HepG2 (cell line): ENCODE measurements around the gene MDP1. TPM values are rescaled to one million over a fixed set of nuclear protein-coding genes. Genes with fewer than 3 reads are reported as not detected.

Experiments
- ATAC-seq: fragments of 200-7000 bp; cut with Tn5 transposase; 3 replicates; pipeline ENCODE4 v1.9.1; 2020; ENCODE audit warnings: mild to moderate bottlenecking, moderate library complexity
- BruUV-seq: library from RNA; stranded (reverse); fragments of 400-500 nt; replicated peaks from 2 replicates; lab custom pipeline; 2021; lab: Mats Ljungman, UMichigan
- CTCF ChIA-PET: fragments of 300-600 bp; formaldehyde crosslinking; extraction: SDS; loops from one replicate; lab custom pipeline; 2021; ENCODE audit warnings: low total read pairs, inconsistent platforms, low intra/inter-chr PET ratio; lab: Yijun Ruan, JAX
- POLR2A ChIA-PET: fragments of 350-600 bp; sonication (Branson Sonifier 250); formaldehyde crosslinking; loops from one replicate; lab custom pipeline; 2020; ENCODE audit warnings: antibody characterized with exemption, inconsistent platforms; lab: Yijun Ruan, JAX
- DNase-seq: peaks from one replicate; pipeline ENCODE4 v3.0.0-alpha.2; 2015; ENCODE audit warnings: low spot score
- FAIRE-seq: peaks from 3 replicates; lab custom pipeline; 2011; peaks lifted over from hg19 to GRCh38; lab: Jason Lieb, UNC
- H2AFZ ChIP-seq: one replicate; pipeline ENCODE4 v1.6.1; 2011; ENCODE audit warnings: low read length, inconsistent platforms
- H3K27ac ChIP-seq: fragments of 300-600 bp; 3 replicates; pipeline ENCODE4 v1.8.0; 2011; ENCODE audit warnings: mixed run types, mild to moderate bottlenecking, mixed read lengths, low read length, inconsistent platforms; ENCODE audit not compliant: insufficient read depth; ENCODE audit errors: extremely low read length
- H3K27me3 ChIP-seq, 2 experiments: fragments of 200-600 bp in 1 of 2; 2 replicates in 1 of 2; 3 replicates in 1 of 2; pipeline versions ENCODE4 v1.6.0 to v1.8.0; 2011; ENCODE audit warnings: low read length in 2 of 2, mild to moderate bottlenecking in 2 of 2, moderate library complexity in 2 of 2, inconsistent platforms in 1 of 2; ENCODE audit not compliant: insufficient read depth in 2 of 2, control insufficient read depth in 1 of 2
- H3K36me3 ChIP-seq, 2 experiments: fragments of 200-600 bp in 1 of 2; replicated peaks in 1 of 2; 2 replicates in 1 of 2; 3 replicates in 1 of 2; pipeline versions ENCODE4 v1.5.1 to v1.8.0; 2011; ENCODE audit warnings: low read length in 2 of 2, inconsistent platforms in 1 of 2; ENCODE audit not compliant: insufficient read depth in 2 of 2, control insufficient read depth in 1 of 2
- H3K4me1 ChIP-seq: 2 replicates; pipeline ENCODE4 v1.5.1; 2012; ENCODE audit warnings: low read length, inconsistent platforms; ENCODE audit not compliant: insufficient read depth
- H3K4me2 ChIP-seq: 2 replicates; pipeline ENCODE4 v1.6.0; 2011; ENCODE audit warnings: low read depth, low read length, inconsistent platforms
- H3K4me3 ChIP-seq, 3 experiments: fragments of 200-600 bp in 1 of 3; sonication (generic), shearing (Covaris generic) in 1 of 3; replicated peaks in 1 of 3; 2 replicates each; pipeline ENCODE4 v1.5.1; 2011 to 2016; ENCODE audit warnings: low read length in 3 of 3, inconsistent platforms in 2 of 3, low read depth in 2 of 3, mild to moderate bottlenecking in 2 of 3, control low read depth in 1 of 3, mixed read lengths in 1 of 3; ENCODE audit not compliant: insufficient read depth in 1 of 3
- H3K79me2 ChIP-seq: one replicate; pipeline ENCODE4 v1.6.1; 2011; ENCODE audit warnings: low read length, inconsistent platforms; ENCODE audit not compliant: insufficient read depth
- H3K9ac ChIP-seq: 2 replicates; pipeline ENCODE4 v1.6.0; 2011; ENCODE audit warnings: mild to moderate bottlenecking, low read depth, low read length, inconsistent platforms; ENCODE audit not compliant: insufficient read depth
- H3K9me3 ChIP-seq: 2 replicates; pipeline ENCODE4 v1.5.1; 2012; ENCODE audit warnings: mild to moderate bottlenecking, low read length
- H4K20me1 ChIP-seq: 2 replicates; pipeline ENCODE4 v1.6.0; 2011; ENCODE audit warnings: inconsistent platforms, mild to moderate bottlenecking, low read length, moderate library complexity; ENCODE audit not compliant: insufficient read depth
- IKZF4 ChIP-seq: sonication (generic); formaldehyde crosslinking; IDR thresholded peaks from 2 replicates; pipeline ENCODE4 v1.5.1; 2020; ENCODE audit warnings: borderline replicate concordance, mild to moderate bottlenecking, low read depth, missing genetic modification reagents; ENCODE audit errors: not compliant biosample characterization
- POLR2AphosphoS2 ChIP-seq: IDR thresholded peaks from 2 replicates; pipeline ENCODE4 v1.6.1; 2011; ENCODE audit warnings: low read depth, low read length, improper control_type of control experiment
- PPARG ChIP-seq: conservative IDR thresholded peaks from 2 replicates; pipeline ENCODE4 v1.6.1; 2016; ENCODE audit warnings: missing biosample characterization, missing genetic modification reagents
- RAD51 ChIP-seq: fragments of 450-650 bp; IDR thresholded peaks from 2 replicates; pipeline ENCODE4 v1.6.1; 2016; ENCODE audit warnings: borderline replicate concordance
- RBFOX2 ChIP-seq: fragments of 200-400 bp; formaldehyde crosslinking; IDR thresholded peaks from 2 replicates; pipeline ENCODE4 v1.6.1; 2017; ENCODE audit warnings: low read depth, mild to moderate bottlenecking, low read length
- RBM39 ChIP-seq: fragments of 200-400 bp; formaldehyde crosslinking; IDR thresholded peaks from one replicate; pipeline ENCODE4 v1.6.1; 2018; ENCODE audit warnings: antibody characterized with exemption, mild to moderate bottlenecking, low read depth, low read length; ENCODE audit not compliant: poor library complexity, severe bottlenecking
- SETDB1 ChIP-seq: sonication (generic); formaldehyde crosslinking; IDR thresholded peaks from 2 replicates; pipeline ENCODE4 v1.5.1; 2020; ENCODE audit warnings: missing genetic modification reagents, mild to moderate bottlenecking, borderline replicate concordance
- SRSF1 ChIP-seq: fragments of 200-400 bp; formaldehyde crosslinking; optimal IDR thresholded peaks from 2 replicates; pipeline ENCODE3; 2017; ENCODE audit warnings: mild to moderate bottlenecking, low read depth, low read length, moderate library complexity
- TCF7 ChIP-seq: sonication (generic); IDR thresholded peaks from 2 replicates; pipeline ENCODE4 v1.6.1; 2016; ENCODE audit warnings: antibody characterized with exemption, low read depth
- THAP7 ChIP-seq: sonication (generic); formaldehyde crosslinking; IDR thresholded peaks from 2 replicates; pipeline ENCODE4 v1.8.1; 2023; ENCODE audit warnings: mild to moderate bottlenecking, missing genetic modification reagents
- ZBTB26 ChIP-seq: IDR thresholded peaks from 2 replicates; pipeline ENCODE4 v1.6.1; 2016; ENCODE audit warnings: missing compliant biosample characterization, missing genetic modification reagents, borderline replicate concordance
- ZBTB7B ChIP-seq: sonication (generic); formaldehyde crosslinking; IDR thresholded peaks from 2 replicates; pipeline ENCODE4 v1.4.0; 2020; ENCODE audit warnings: missing genetic modification reagents
- ZMYM3 ChIP-seq: sonication (generic); formaldehyde crosslinking; IDR thresholded peaks from 2 replicates; pipeline ENCODE4 v1.5.1; 2020; ENCODE audit warnings: mild to moderate bottlenecking, missing genetic modification reagents
- ZNF180 ChIP-seq: sonication (generic); formaldehyde crosslinking; IDR thresholded peaks from 2 replicates; pipeline ENCODE4 v1.4.0; 2020; ENCODE audit warnings: low read depth, missing genetic modification reagents, borderline replicate concordance
- ZNF234 ChIP-seq: sonication (generic); formaldehyde crosslinking; conservative IDR thresholded peaks from 2 replicates; pipeline ENCODE4 v1.5.1; 2020; ENCODE audit warnings: mild to moderate bottlenecking, missing genetic modification reagents
- ZNF329 ChIP-seq: sonication (generic); formaldehyde crosslinking; IDR thresholded peaks from 2 replicates; pipeline ENCODE4 v1.9.0; 2021; ENCODE audit warnings: low read depth, mild to moderate bottlenecking, missing genetic modification reagents
- ZNF333 ChIP-seq: sonication (generic); formaldehyde crosslinking; IDR thresholded peaks from 2 replicates; pipeline ENCODE4 v1.4.0; 2020; ENCODE audit warnings: mild to moderate bottlenecking, missing genetic modification reagents, borderline replicate concordance
- ZNF33A ChIP-seq: sonication (generic); formaldehyde crosslinking; IDR thresholded peaks from 2 replicates; pipeline ENCODE4 v1.5.1; 2020; ENCODE audit warnings: missing genetic modification reagents, mild to moderate bottlenecking, moderate library complexity, borderline replicate concordance
- ZNF570 ChIP-seq: sonication (generic); formaldehyde crosslinking; IDR thresholded peaks from 2 replicates; pipeline ENCODE4 v1.4.0; 2020; ENCODE audit warnings: mild to moderate bottlenecking, missing genetic modification reagents, borderline replicate concordance
- ZNF746 ChIP-seq: sonication (generic); formaldehyde crosslinking; IDR thresholded peaks from 2 replicates; pipeline ENCODE4 v1.8.0; 2022; ENCODE audit warnings: mild to moderate bottlenecking, missing genetic modification reagents
- ZNF775 ChIP-seq: sonication (generic); formaldehyde crosslinking; IDR thresholded peaks from 2 replicates; pipeline ENCODE4 v1.4.0; 2020; ENCODE audit warnings: missing genetic modification reagents, mild to moderate bottlenecking, moderate library complexity, borderline replicate concordance
- WGBS: methylation state at CpG from one replicate; pipeline ENCODE4 v1.1.6; 2017; ENCODE audit warnings: low lambda C conversion rate; 5-methylcytosine and 5-hydroxymethylcytosine counted together
- in situ Hi-C: cut with HindIII; loops from 2 replicates; pipeline ENCODE4 v1.10.0; 2017; ENCODE audit warnings: low pct_unique_long_range_greater_than_20kb; ENCODE audit not compliant: extremely low pct_ligation_motif_present
- intact Hi-C: fragments of 100-400 bp; cut with micrococcal nuclease; formaldehyde crosslinking; loops from one replicate; pipeline ENCODE4 v1.10.0; 2022; ENCODE audit not compliant: unreplicated experiment
- polyA plus RNA-seq, 8 experiments: library from polyadenylated mRNA; depleted of rRNA in 3 of 8; stranded (reverse) in 7 of 8; unstranded in 1 of 8; fragments of >200 nt; fragmentation: Illumina TruSeq in 4 of 8; extraction: Trizol in 4 of 8; gene quantifications; 2 replicates each; pipeline versions ENCODE4 v1.2.1 to v1.2.3, GENCODE V29; 2011 to 2016; ENCODE audit warnings: low read depth in 4 of 8, missing spikeins in 1 of 8, mixed read lengths in 1 of 8; ENCODE audit not compliant: insufficient read depth in 1 of 8
- total RNA-seq, 5 experiments: library from RNA; depleted of rRNA; stranded (reverse); fragments of >200 nt; fragmentation: Illumina TruSeq; extraction: Trizol; gene quantifications; 2 replicates each; pipeline ENCODE4 v1.2.3, GENCODE V29; 2016; ENCODE audit warnings: low read depth in 1 of 5
- TF ChIP-seq, protein P1 (sequence below): sonication (generic); formaldehyde crosslinking; IDR thresholded peaks from 2 replicates; pipeline ENCODE4 v1.5.0; 2020; ENCODE audit warnings: mild to moderate bottlenecking, missing genetic modification reagents, moderate library complexity

Gene MDP1
- total and polyA plus RNA-seq, 2 of the 13 experiments (the other 11 are each of a cell fraction or from before 2014, with no cell fraction given) = 44.1 to 48.7 TPM

GRCh38 chr14:24197056-24197450 is 18.8 kb downstream of the MDP1 start:
- CTCF ChIA-PET = no interaction called here
- POLR2A ChIA-PET = interaction anchor here (0.9 to 4.3 kb wide), 12 partner anchors 10 to 102 kb away, joined by 4 to 230 read pairs (median 32); partner anchors contain the start of genes CHMP4A, DCAF11, DHRS1 and EMC9
- Histone ChIP-seq H3K4me1 (peaks cover 61% of the 10 kb centered on the region), H3K9ac (peak overlapping the region; percentile 97), H3K4me2 (peak overlapping the region; percentile 99), H3K27ac (peak overlapping the region; percentile 84), H2AFZ (no peak overlapping the region), H3K4me3 (peak overlapping the region in 2 of 3 experiments; percentile 23 to 91; a peak in 3 of 6 replicates), H3K79me2 (peaks cover 42% of the 10 kb centered on the region), H3K9me3 (no peaks in the 10 kb centered on the region), H3K27me3 (no peaks in the 10 kb centered on the region; a peak in 1 of 5 replicates), H4K20me1 (no peaks in the 10 kb centered on the region), H3K36me3 (peaks cover 14 to 17% of the 10 kb centered on the region in 2 experiments; a peak in 4 of 5 replicates)
- WGBS = 92% methylated on average over 2 of the region's 2 CpGs
- in situ Hi-C loops (no loop called here), intact Hi-C loops (no loop called here)
- ATAC-seq = no peak
- DNase-seq = no peak
- BruUV-seq = no TSS peak
- FAIRE-seq = no peak
- TF ChIP-seq RBFOX2 = 0 out of 2 replicates have a peak, but pooled peaks have one; percentile 24
- TF ChIP-seq PPARG (CRISPR knock-in tag) = no peak
- no peak for TF ChIP-seq ZNF570 (CRISPR knock-in tag)
- TF ChIP-seq ZMYM3 (CRISPR knock-in tag) = no peak
- peak; percentile 31 for TF ChIP-seq IKZF4
- TF ChIP-seq RAD51 = no peak
- no peak for TF ChIP-seq SRSF1
- TF ChIP-seq ZNF329 (CRISPR knock-in tag) = no peak
- TF ChIP-seq SETDB1 (CRISPR knock-in tag) = no peak
- no peak for TF ChIP-seq ZNF775
- 0 out of 2 replicates have a peak, but pooled peaks have one; percentile 31 for TF ChIP-seq TCF7
- TF ChIP-seq THAP7 (CRISPR knock-in tag) = no peak
- no peak for TF ChIP-seq ZNF333 (CRISPR knock-in tag)
- TF ChIP-seq ZNF746 (CRISPR knock-in tag) = no peak
- TF ChIP-seq ZNF234 (CRISPR knock-in tag) = no peak
- no peak for TF ChIP-seq ZNF180 (CRISPR knock-in tag)
- TF ChIP-seq ZBTB7B (CRISPR knock-in tag) = peak; percentile 6; the same call in 1 of the 2 replicates
- no peak for TF ChIP-seq POLR2AphosphoS2
- TF ChIP-seq, protein P1, sequence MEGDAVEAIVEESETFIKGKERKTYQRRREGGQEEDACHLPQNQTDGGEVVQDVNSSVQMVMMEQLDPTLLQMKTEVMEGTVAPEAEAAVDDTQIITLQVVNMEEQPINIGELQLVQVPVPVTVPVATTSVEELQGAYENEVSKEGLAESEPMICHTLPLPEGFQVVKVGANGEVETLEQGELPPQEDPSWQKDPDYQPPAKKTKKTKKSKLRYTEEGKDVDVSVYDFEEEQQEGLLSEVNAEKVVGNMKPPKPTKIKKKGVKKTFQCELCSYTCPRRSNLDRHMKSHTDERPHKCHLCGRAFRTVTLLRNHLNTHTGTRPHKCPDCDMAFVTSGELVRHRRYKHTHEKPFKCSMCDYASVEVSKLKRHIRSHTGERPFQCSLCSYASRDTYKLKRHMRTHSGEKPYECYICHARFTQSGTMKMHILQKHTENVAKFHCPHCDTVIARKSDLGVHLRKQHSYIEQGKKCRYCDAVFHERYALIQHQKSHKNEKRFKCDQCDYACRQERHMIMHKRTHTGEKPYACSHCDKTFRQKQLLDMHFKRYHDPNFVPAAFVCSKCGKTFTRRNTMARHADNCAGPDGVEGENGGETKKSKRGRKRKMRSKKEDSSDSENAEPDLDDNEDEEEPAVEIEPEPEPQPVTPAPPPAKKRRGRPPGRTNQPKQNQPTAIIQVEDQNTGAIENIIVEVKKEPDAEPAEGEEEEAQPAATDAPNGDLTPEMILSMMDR = no peak
- TF ChIP-seq ZNF33A (CRISPR knock-in tag) = no peak
- no peak for TF ChIP-seq RBM39
- TF ChIP-seq ZBTB26 (CRISPR knock-in tag) = no peak
